OCI-LY3 (cell line): Measurements from ENCODE around the gene NYNRIN.

Source experiments
- CTCF ChIP-seq: fragments of 200-600, 300-600 bp; sonication (generic); IDR thresholded peaks from 2 replicates; pipeline ENCODE4 v1.5.1; 2014; ENCODE audit warnings: antibody characterized with exemption, low read length, low read depth
- EZH2phosphoT487 ChIP-seq: fragments of 200-600 bp; shearing (Covaris generic); IDR thresholded peaks from 2 replicates; pipeline ENCODE4 v1.6.1; 2018; ENCODE audit warnings: antibody characterized with exemption, mixed run types, low read depth

- TF ChIP-seq CTCF, result no peak
- no peak for TF ChIP-seq EZH2phosphoT487
These were observed 17.6 kb downstream of the NYNRIN start for GRCh38 chr14:24416254-24416931.
